NCI-H1048 (cell line): ENCODE data around the gene DMAC2.
"Not testable (repeated sequence)": the region's sequence is repeated elsewhere in the genome, so short reads cannot be mapped to it uniquely, and the experiment has no call there.

Source experiments
- DNase-seq: peaks from one replicate; lab custom pipeline; 2025; lab: John Stamatoyannopoulos, UW

The DMAC2 gene

GRCh38 chr19:41439441-41440222 lies at the start of gene DMAC2:
TSS of gene DMAC2 (minus strand) at chr19:41439912. CDS start at chr19:41439899, 13 bp downstream.
- DNase-seq, result peak; percentile 96

DNA sequence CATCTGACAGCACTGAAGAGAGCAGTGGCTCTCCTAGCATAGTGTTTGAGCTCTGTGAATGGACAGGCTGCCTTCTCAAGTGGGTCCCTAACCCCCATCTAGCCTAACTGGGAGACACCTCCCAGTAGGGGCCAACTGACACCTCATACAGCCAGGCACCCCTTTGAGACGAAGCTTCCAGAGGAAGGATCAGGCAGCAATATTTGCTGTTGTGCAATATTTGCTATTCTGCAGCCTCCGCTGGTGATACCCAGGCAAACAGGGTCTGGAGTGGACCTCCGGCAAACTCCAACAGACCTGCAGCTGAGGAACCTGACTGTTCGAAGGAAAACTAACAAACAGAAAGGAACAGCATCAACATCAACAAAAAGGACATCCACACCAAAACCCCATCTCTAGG lies 47.2 kb upstream of the DMAC2 start:
- DNase-seq, result not testable (repeated sequence)

DNA sequence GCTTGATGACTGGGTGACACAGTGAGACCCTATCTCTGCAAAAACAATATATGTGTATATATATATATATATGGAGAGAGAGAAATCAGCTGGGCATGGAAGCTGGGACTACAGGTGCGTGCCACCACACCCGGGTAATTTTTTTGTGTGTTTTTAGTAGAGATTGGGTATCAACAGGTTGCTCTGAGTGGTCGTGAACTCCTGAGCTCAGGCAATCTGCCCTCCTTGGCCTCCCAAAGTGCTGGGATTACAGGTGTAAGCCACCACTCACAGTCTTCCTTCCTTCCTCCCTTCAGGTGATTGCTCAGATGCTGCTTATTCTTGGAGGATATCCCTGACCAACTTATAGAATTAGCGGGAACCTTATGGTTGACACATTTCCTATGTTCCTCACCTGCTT lies 45.1 kb upstream of the DMAC2 start:
- no peak for DNase-seq

GRCh38 chr19:41480336-41480735 lies 40.6 kb upstream of the DMAC2 start:
- DNase-seq, result no peak

DNA sequence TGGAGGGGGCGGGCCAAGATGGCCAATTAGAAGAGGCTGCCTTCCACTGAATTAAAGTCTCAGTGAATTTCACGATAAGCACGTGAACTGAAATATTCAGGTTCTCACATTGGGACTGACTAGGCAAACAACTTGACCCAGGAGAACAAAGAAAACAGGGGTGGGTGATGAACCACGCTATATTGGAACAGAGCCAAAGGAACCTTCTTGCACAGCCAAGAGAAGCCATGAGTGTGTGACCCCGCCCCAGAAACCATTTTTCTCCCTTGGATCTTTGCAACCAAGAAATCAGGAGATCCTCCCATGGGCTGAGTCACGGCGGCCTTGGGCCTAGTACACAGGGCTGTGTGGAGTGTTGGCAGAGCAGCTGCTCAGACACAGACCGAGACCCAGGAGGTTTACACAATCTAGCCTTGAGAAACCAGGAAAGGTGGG lies 40.1 kb upstream of the DMAC2 start:
- no peak for DNase-seq

- DNase-seq, result no peak
Measured at GRCh38 chr19:41478875-41479756, 39.4 kb upstream of the DMAC2 start.

DNA sequence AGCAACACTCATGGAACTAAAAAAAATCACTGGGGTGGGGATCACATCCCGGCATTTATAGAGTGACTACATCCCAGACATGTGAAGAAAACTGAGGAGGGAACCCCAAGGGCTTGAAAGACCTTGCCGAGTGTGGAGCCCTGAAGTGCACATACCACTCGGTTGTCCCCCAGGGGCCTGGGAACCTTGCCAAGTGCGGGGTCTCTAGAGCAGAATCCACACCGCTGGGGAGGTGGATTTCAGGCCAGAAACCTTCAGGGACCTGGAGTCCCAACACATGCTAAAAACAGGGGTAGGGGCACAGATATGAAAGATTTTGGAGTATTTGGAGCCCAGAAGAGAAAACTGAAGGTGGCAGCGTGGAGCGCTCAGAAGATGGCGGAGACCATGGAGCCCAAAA lies 38.5 kb upstream of the DMAC2 start:
- DNase-seq, result no peak

GRCh38 chr19:41476583-41476982 lies 36.9 kb upstream of the DMAC2 start:
- no peak for DNase-seq

DNA sequence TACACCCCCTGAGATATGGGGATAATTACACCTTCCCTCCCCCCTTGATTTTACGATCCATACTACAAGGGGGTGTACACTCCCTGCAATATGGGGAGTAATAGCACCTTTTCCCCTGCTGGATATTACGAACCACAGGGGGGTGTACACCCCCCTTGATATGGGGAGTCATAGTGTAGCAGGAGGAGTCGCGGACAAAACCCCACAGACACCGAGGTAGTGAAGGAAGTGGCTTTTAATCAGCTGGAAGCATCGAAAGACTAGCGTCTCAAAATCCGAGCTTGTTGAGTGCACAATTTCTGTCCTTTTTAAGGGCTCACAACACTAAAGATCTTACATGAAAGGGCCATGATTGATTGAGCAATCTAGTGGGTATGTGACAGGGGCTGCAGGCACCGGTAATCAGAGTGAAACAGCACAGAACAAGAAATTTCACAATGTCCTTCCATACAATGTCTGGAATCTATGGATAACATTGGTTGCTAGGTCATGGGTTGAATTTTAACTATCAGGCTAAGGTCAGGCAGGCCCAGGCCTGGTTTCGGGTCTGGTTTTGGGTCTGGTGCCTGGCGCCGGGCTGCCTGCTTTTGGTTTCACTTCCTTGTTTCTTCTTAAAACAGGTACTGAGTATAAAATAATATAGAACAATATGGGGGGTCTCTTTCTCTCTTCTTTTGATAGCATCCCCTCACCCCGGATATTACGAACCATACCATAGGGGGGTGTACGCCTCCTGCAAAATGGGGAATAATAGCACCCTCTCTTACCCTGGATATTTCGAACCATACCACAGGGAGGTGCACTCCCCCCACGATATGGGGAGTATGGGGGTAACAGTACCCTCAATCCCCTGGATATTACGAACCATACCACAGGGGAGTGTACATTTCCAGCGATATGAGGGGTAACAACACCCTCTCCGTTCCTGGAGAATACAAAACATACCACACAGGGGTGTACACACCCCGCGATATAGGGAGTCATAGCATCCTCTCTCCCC lies 23.8 kb upstream of the DMAC2 start:
- DNase-seq, result not testable (repeated sequence)

GRCh38 chr19:41462497-41462896 lies 22.8 kb upstream of the DMAC2 start:
- no peak for DNase-seq

DNA sequence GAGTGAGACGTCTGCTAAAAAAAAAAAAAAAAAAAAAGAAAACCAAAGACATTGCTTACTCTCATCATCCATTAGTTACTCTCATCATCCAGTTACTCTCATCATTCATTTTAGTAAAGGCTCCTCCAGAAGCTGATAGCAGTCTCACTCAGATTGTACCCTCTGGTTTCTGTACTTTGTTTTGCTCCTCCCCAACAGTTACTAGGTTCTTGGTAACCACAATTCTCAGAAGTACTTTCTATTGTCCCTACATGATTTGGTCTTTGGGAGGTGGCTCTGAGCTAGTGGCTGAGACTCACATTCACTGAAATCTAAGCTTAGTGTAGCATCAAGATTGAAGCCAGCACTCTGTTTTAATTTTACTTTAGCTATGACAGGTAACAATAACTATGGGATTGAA lies 17.5 kb upstream of the DMAC2 start:
- DNase-seq, result no peak

DNA sequence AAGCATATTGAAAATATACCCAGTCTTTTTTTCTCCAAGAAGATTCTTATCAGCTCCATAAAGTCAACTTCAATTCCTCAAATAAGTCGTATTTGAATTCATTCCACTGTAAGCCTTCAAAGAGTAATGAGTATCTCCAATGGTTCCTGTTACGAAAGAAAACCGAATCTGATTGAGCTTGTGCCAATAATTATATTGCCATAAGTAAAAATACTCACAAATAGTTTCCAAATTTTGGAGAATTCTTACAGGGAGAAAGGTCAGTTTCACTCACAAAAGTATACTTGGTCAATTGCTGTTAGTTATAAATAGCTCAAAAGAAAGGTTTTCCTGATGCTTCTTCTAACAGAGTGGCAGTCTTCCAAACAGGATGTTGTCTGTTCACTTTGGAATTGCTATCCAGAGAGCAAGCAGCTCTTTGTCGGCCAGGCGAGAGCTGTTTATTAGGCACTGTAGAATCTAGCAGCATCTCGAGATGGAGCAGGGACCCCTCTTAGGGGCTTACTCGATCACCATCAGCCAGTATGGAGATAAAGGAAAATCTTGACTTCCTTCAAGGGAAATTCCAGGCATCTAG lies 16.7 kb upstream of the DMAC2 start:
- no peak for DNase-seq

- no peak for DNase-seq
Measured at GRCh38 chr19:41455936-41456335, 16.2 kb upstream of the DMAC2 start.

GRCh38 chr19:41452584-41453275 lies 13.0 kb upstream of the DMAC2 start:
- no peak for DNase-seq

DNA sequence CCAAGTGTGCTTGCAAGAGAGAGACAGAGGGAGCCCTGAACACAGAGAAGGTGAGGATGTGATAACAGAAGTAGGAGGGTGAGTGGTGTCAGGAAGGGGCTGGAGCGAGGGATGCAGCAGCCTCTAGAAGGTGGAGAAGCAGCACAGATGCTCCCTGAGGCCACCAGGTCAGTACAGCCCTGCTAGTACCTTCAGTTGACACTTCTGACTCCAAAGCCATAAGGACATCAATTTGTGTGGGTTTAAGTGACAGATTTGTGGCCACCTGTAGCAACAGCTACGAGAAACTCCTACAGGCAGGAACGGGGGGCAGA lies 10.1 kb upstream of the DMAC2 start:
- no peak for DNase-seq

DNA sequence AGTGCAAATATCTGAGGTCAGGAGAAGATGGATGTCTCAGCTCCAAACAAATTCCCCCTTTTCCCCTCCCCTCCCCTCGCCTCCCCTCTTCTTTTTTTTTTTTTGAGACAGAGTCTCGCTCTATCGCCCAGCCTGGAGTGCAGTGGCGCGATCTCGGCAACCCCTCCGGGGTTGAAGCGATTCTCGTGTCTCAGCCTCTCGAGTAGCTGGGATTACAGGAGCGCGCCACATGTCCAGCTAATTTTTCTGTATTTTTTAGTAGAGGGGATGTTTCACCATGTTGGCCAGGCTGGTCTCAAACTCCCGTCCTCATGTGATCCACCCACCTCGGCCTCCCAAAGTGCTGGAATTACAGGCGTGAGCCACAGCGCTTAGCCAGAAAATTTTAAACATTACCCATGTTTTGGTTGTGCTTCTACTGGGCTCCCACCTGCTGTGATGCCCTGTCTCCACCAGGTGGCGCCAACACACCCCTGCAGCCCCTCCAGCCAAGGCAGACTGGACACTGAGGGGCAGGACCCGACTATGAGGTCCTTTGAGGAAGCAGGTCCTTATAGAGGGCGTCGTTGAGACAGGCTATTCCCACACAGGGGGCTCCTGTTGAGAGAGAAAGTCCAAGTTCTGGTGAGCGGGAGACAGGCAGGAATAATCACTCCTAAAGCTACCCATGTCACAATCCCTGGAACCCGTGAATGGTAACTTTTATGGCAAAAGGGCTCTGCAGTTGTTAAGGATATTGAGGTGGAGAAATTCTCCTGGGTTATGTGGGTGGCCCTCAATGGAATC lies 9.6 kb upstream of the DMAC2 start:
- DNase-seq, result no peak

DNA sequence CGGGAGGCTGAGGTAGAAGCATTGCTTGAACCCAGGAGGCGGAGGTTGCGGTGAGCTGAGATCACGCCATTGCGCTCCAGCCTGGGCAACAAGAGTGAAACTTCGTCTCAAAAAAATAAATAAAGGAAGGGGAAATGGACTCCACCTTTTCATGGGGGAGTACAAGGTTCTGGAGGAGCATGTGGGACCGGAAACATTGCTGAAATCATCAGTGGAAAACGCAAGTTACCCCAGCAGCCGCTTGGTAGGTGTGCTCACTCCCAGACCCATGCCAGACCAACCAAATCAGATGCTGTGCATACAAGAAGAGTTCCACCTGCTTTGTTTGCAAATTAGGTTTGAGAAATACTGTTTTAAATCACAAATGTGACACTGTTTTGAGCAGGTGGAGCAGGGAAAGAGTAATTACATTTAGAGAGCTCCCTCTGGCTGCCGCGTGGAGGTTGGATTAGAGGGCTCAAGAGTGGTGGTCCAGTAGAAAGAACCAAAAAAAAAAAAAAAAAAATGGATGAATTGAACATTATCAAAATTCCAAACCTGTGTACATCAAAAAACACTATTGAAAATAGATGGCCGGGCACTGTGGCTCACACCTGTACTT lies 8.1 kb upstream of the DMAC2 start:
- DNase-seq, result no peak

DNA sequence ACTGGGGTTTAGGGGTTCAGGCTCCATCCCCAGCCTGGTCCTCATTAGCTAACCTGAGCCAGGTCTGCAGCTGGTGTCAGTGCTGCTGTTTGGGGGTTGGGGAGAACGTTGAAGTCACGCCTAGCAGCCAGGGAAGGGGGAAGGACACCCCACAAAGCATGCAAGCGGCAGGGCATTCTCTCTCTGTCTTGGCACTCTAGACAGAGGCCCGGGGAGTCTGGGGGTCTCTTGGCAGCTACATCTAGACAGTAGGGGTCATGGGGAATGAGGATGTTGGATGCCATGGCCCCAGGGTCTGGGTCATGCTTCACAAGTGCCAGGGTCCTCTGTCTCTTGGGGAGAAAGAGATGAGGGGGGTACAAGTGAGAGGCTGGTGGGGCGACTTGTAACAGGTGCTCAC lies 5.9 kb upstream of the DMAC2 start:
- DNase-seq, result no peak

DNA sequence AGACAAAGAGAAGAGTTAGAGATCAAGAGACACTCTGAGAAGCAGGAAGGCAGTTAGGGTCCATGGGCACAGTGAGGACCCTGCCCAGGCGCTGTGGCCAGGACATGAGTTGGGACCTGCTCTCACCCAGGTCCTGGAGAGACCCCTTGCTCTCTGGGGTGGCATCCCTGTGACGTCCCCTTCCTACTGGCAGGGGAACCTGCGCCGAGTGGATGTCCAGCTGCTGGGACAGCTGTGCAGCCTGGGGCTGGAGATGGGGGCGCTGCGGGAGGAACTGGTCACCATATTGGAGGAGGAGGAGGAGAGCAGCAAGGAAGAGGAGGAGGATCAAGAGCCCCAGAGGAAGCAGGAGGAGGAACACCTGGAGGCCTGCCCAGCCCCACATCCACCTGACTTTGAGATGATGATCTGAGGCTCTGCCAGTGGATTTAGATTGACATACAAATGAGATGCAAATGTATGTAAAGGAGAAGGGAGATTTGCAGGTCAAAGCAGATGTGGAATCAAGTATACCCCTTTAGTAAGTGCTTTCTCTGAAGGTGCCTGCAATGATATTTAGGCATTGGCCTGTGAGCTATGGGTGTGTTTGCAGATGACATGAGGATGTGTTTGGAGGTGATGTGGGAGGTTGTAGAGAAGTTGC lies 4.2 kb upstream of the DMAC2 start:
- DNase-seq, result no peak
